HepG2 (cell line): ENCODE measurements around the gene SERTAD2. TPM values are rescaled to one million over a fixed set of nuclear protein-coding genes. Genes with fewer than 3 reads are reported as not detected.

ENCODE experiments used
- ATF1 ChIP-seq: IDR thresholded peaks from 2 replicates; pipeline ENCODE4 v1.6.1; 2016; ENCODE audit warnings: mild to moderate bottlenecking, control low read depth
- HMGXB3 ChIP-seq: sonication (generic); formaldehyde crosslinking; IDR thresholded peaks from 2 replicates; pipeline ENCODE4 v1.4.0; 2020; ENCODE audit warnings: missing genetic modification reagents, borderline replicate concordance
- IKZF4 ChIP-seq: sonication (generic); formaldehyde crosslinking; IDR thresholded peaks from 2 replicates; pipeline ENCODE4 v1.5.1; 2020; ENCODE audit warnings: borderline replicate concordance, mild to moderate bottlenecking, low read depth, missing genetic modification reagents; ENCODE audit errors: not compliant biosample characterization
- ISX ChIP-seq: sonication (generic); formaldehyde crosslinking; conservative IDR thresholded peaks from 2 replicates; pipeline ENCODE4 v1.5.0; 2020; ENCODE audit warnings: missing genetic modification reagents
- MXI1 ChIP-seq: IDR thresholded peaks from 3 replicates; pipeline ENCODE4 v1.6.1; 2012; ENCODE audit warnings: low read depth, low read length, inconsistent platforms, borderline replicate concordance
- NR2F1 ChIP-seq, 2 experiments: fragments of 450-650 bp in 1 of 2; formaldehyde crosslinking in 1 of 2; IDR thresholded peaks; 2 replicates each; pipeline versions ENCODE4 v1.5.0 to v1.6.1; 2016 to 2020; ENCODE audit warnings: mild to moderate bottlenecking in 1 of 2, missing compliant biosample characterization in 1 of 2, missing genetic modification reagents in 1 of 2, moderate library complexity in 1 of 2
- RAD51 ChIP-seq: fragments of 450-650 bp; IDR thresholded peaks from 2 replicates; pipeline ENCODE4 v1.6.1; 2016; ENCODE audit warnings: borderline replicate concordance
- RBAK ChIP-seq: sonication (generic); formaldehyde crosslinking; IDR thresholded peaks from 2 replicates; pipeline ENCODE4 v1.5.1; 2020; ENCODE audit warnings: mild to moderate bottlenecking, missing genetic modification reagents
- RBM39 ChIP-seq: fragments of 200-400 bp; formaldehyde crosslinking; IDR thresholded peaks from one replicate; pipeline ENCODE4 v1.6.1; 2018; ENCODE audit warnings: antibody characterized with exemption, mild to moderate bottlenecking, low read depth, low read length; ENCODE audit not compliant: poor library complexity, severe bottlenecking
- SMARCE1 ChIP-seq: fragments of 450-650 bp; IDR thresholded peaks from 2 replicates; pipeline ENCODE4 v1.6.1; 2017; ENCODE audit warnings: borderline replicate concordance
- TEAD2 ChIP-seq: sonication (generic); formaldehyde crosslinking; IDR thresholded peaks from 2 replicates; pipeline ENCODE4 v1.9.0; 2021; ENCODE audit warnings: missing genetic modification reagents
- YEATS4 ChIP-seq: sonication (generic); formaldehyde crosslinking; IDR thresholded peaks from 2 replicates; pipeline ENCODE4 v1.4.0; 2020; ENCODE audit warnings: missing genetic modification reagents, borderline replicate concordance
- YY1 ChIP-seq: IDR thresholded peaks from 2 replicates; pipeline ENCODE4 v1.6.1; 2011; ENCODE audit warnings: low read length, low read depth, moderate library complexity, mild to moderate bottlenecking; ENCODE audit not compliant: insufficient read depth, insufficient replicate concordance
- ZFY ChIP-seq: sonication (generic); formaldehyde crosslinking; IDR thresholded peaks from 2 replicates; pipeline ENCODE4 v1.4.0; 2020; ENCODE audit warnings: missing genetic modification reagents
- ZNF235 ChIP-seq: sonication (generic); formaldehyde crosslinking; IDR thresholded peaks from 2 replicates; pipeline ENCODE4 v1.8.1; 2023; ENCODE audit warnings: mild to moderate bottlenecking, missing genetic modification reagents, borderline replicate concordance
- ZNF552 ChIP-seq: sonication (generic); formaldehyde crosslinking; IDR thresholded peaks from 2 replicates; pipeline ENCODE4 v1.9.0; 2022; ENCODE audit warnings: missing genetic modification reagents, mild to moderate bottlenecking, borderline replicate concordance
- ZNF775 ChIP-seq: sonication (generic); formaldehyde crosslinking; IDR thresholded peaks from 2 replicates; pipeline ENCODE4 v1.4.0; 2020; ENCODE audit warnings: missing genetic modification reagents, mild to moderate bottlenecking, moderate library complexity, borderline replicate concordance
- ZNF788 ChIP-seq: sonication (generic); formaldehyde crosslinking; IDR thresholded peaks from 2 replicates; pipeline ENCODE4 v1.5.0; 2020; ENCODE audit warnings: mild to moderate bottlenecking, missing genetic modification reagents, borderline replicate concordance
- ZNF879 ChIP-seq: sonication (generic); formaldehyde crosslinking; IDR thresholded peaks from 2 replicates; pipeline ENCODE4 v1.8.1; 2023; ENCODE audit warnings: missing genetic modification reagents
- ZSCAN30 ChIP-seq: sonication (generic); formaldehyde crosslinking; IDR thresholded peaks from 2 replicates; pipeline ENCODE4 v1.5.0; 2020; ENCODE audit warnings: mild to moderate bottlenecking, missing genetic modification reagents
- polyA plus RNA-seq, 8 experiments: library from polyadenylated mRNA; depleted of rRNA in 3 of 8; stranded (reverse) in 7 of 8; unstranded in 1 of 8; fragments of >200 nt; fragmentation: Illumina TruSeq in 4 of 8; extraction: Trizol in 4 of 8; gene quantifications; 2 replicates each; pipeline versions ENCODE4 v1.2.1 to v1.2.3, GENCODE V29; 2011 to 2016; ENCODE audit warnings: low read depth in 4 of 8, missing spikeins in 1 of 8, mixed read lengths in 1 of 8; ENCODE audit not compliant: insufficient read depth in 1 of 8
- total RNA-seq, 5 experiments: library from RNA; depleted of rRNA; stranded (reverse); fragments of >200 nt; fragmentation: Illumina TruSeq; extraction: Trizol; gene quantifications; 2 replicates each; pipeline ENCODE4 v1.2.3, GENCODE V29; 2016; ENCODE audit warnings: low read depth in 1 of 5
- TF ChIP-seq, protein P1 (sequence below): sonication (generic); formaldehyde crosslinking; IDR thresholded peaks from 2 replicates; pipeline ENCODE4 v1.9.0; 2021; ENCODE audit warnings: missing genetic modification reagents, mild to moderate bottlenecking, borderline replicate concordance
- TF ChIP-seq, protein P2 (sequence below): sonication (generic); formaldehyde crosslinking; IDR thresholded peaks from 2 replicates; pipeline ENCODE4 v1.4.0; 2020; ENCODE audit warnings: missing genetic modification reagents, low read depth, mild to moderate bottlenecking, borderline replicate concordance

SERTAD2 gene
- total and polyA plus RNA-seq, 2 of the 13 experiments (the other 11 are each of a cell fraction or from before 2014, with no cell fraction given), result 6.7 to 22.6 TPM

DNA sequence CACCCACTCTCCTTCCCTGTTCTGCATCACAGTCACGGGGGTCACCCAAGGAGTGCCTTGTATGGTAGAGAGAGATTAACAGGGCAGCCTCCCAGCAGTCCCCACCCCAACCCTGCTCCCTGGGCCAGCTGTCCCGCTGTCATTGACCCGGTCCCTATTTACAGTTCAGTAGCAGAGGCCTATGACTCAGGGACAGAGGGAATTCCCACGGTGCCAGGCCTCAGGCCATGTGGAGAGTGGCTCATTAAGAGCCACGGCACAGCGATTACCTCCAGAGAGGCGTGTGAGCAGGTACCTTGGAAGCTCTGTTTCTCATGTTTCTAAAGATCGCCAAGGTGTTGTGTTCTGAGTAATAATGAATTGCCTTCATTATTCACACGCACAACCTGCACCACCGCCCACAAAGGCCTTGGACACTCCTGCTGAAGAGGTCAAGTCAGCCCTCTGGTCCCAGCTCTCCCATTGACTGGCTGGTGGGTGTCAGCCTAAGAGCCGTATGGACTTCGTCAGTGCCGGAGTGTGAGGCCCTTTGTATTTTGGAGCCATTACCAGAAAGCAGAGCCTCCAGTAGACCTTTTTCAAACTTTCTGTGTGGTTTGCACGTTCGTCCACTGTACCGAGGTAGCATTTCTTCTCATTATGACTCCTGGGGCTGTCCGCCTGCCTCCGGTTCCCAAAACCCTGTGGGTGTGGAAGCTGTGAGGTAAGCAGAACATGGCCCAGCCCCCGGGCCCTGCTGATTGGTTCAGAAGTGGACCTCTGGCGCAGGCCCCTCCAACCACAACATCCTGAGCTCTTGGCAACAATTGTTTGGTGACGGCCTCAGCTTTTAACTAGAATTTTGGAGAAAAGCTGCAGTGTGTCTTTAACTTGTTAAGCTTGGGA lies 47.0 kb downstream of the SERTAD2 start (continued):
- TF ChIP-seq YY1 (no peak), RAD51 (no peak), ATF1 (CRISPR knock-in tag) (no peak), MXI1 (peak; percentile 91), ZNF788 (no peak; the same call in 1 of the 2 replicates), ZNF552 (no peak), RBM39 (no peak), ZNF879 (CRISPR knock-in tag) (peak; percentile 38; the same call in 1 of the 2 replicates), RBAK (no peak), ZNF775 (peak; percentile 28; the same call in 1 of the 2 replicates), TEAD2 (CRISPR knock-in tag) (0 out of 2 replicates have a peak, but pooled peaks have one; percentile 33), ZSCAN30 (CRISPR knock-in tag) (no peak), ISX (no peak), ZFY (peak; percentile 55), ZNF235 (CRISPR knock-in tag) (no peak), HMGXB3 (no peak), SMARCE1 (no peak), YEATS4 (CRISPR knock-in tag) (peak; percentile 63), IKZF4 (CRISPR knock-in tag) (no peak), NR2F1 (CRISPR knock-in tag; IDR thresholded peaks at IDR 0.05) (no peak)
- TF ChIP-seq, protein P1, sequence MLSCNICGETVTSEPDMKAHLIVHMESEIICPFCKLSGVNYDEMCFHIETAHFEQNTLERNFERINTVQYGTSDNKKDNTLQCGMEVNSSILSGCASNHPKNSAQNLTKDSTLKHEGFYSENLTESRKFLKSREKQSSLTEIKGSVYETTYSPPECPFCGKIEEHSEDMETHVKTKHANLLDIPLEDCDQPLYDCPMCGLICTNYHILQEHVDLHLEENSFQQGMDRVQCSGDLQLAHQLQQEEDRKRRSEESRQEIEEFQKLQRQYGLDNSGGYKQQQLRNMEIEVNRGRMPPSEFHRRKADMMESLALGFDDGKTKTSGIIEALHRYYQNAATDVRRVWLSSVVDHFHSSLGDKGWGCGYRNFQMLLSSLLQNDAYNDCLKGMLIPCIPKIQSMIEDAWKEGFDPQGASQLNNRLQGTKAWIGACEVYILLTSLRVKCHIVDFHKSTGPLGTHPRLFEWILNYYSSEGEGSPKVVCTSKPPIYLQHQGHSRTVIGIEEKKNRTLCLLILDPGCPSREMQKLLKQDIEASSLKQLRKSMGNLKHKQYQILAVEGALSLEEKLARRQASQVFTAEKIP (CRISPR knock-in tag), result no peak
- TF ChIP-seq, protein P2, sequence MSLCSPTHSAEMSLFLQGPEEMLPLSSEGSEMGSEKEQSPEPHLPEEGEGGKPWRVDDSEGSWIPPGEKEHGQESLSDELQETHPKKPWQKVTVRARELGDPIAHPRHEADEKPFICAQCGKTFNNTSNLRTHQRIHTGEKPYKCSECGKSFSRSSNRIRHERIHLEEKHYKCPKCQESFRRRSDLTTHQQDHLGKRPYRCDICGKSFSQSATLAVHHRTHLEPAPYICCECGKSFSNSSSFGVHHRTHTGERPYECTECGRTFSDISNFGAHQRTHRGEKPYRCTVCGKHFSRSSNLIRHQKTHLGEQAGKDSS (CRISPR knock-in tag), result 0 out of 2 replicates have a peak, but pooled peaks have one; percentile 58
